ENCODE data around the gene ADNP.
A peak's percentile ranks its signal among the peaks of the same experiment; 100 is the strongest.

The ADNP gene

GRCh38 chr20:50876816-50877215 lies 54.4 kb downstream of the ADNP start:
- 90% methylated on average over 7 of the region's 7 CpGs for WGBS
- Histone ChIP-seq H2BK15ac (ENCODE audit: low read depth, poor library complexity, severe bottlenecking) (no peak overlapping the region), H3K4me1 (ENCODE audit: control insufficient read depth, insufficient read depth, low read depth, low read length) (no peaks in the 10 kb centered on the region), H2AFZ (ENCODE audit: low read depth, low read length) (no peak overlapping the region), H3K23ac (ENCODE audit: low read length in 2 of 2) (no peak overlapping the region), H3K27me3 (ENCODE audit: control insufficient read depth in 1 of 2, insufficient read depth in 1 of 2, low read length in 2 of 2) (no peaks in the 10 kb centered on the region), H3K79me1 (replicated peaks; ENCODE audit: low read length, poor library complexity, severe bottlenecking) (no peaks in the 10 kb centered on the region), H4K91ac (ENCODE audit: low read length) (no peak overlapping the region), H3K14ac (ENCODE audit: low read length in 2 of 2) (no peak overlapping the region), H3K36me3 (ENCODE audit: control insufficient read depth in 1 of 2, insufficient read depth in 2 of 2, low read depth in 1 of 2, low read length in 2 of 2) (peaks cover 7 to 23% of the 10 kb centered on the region in 2 experiments), H3K9me3 (ENCODE audit: control insufficient read depth, low read length) (no peaks in the 10 kb centered on the region), H4K8ac (ENCODE audit: low read length) (no peak overlapping the region), H2AK5ac (ENCODE audit: low read length, severe bottlenecking) (no peak overlapping the region), H3K9ac (ENCODE audit: low read length) (no peak overlapping the region), H3K4me2 (ENCODE audit: low read length, poor library complexity, severe bottlenecking) (no peak overlapping the region), H3K27ac (ENCODE audit: low read length, poor library complexity, severe bottlenecking) (no peak overlapping the region), H3K4me3 (ENCODE audit: insufficient read depth in 1 of 2, low read depth in 1 of 2, low read length in 2 of 2) (no peak overlapping the region), H3K18ac (ENCODE audit: low read depth in 1 of 2, low read length in 2 of 2) (no peak overlapping the region), H2BK5ac (ENCODE audit: low read depth, low read length, poor library complexity, severe bottlenecking) (no peak overlapping the region), H3K4ac (ENCODE audit: low read depth in 1 of 2, low read length in 2 of 2) (no peak overlapping the region), H2BK12ac (ENCODE audit: low read length in 2 of 2) (no peak overlapping the region), H2BK120ac (ENCODE audit: low read depth, low read length) (no peak overlapping the region)
- DNase-seq, result no peak

- no peak overlapping the region for H3K14ac ChIP-seq (ENCODE audit: low read length in 2 of 2)
- H3K36me3 ChIP-seq (ENCODE audit: control insufficient read depth in 1 of 2, insufficient read depth in 2 of 2, low read depth in 1 of 2, low read length in 2 of 2), result peaks cover 7 to 23% of the 10 kb centered on the region in 2 experiments
- H2BK120ac ChIP-seq (ENCODE audit: low read depth, low read length), result no peak overlapping the region
- H3K4me1 ChIP-seq (ENCODE audit: control insufficient read depth, insufficient read depth, low read depth, low read length), result peaks cover 5% of the 10 kb centered on the region
- no peak overlapping the region for H2BK5ac ChIP-seq (ENCODE audit: low read depth, low read length, poor library complexity, severe bottlenecking)
- no peaks in the 10 kb centered on the region for H3K79me1 ChIP-seq (replicated peaks; ENCODE audit: low read length, poor library complexity, severe bottlenecking)
- H3K27ac ChIP-seq (ENCODE audit: low read length, poor library complexity, severe bottlenecking), result no peak overlapping the region
- H2AFZ ChIP-seq (ENCODE audit: low read depth, low read length), result no peak overlapping the region
- H2BK12ac ChIP-seq (ENCODE audit: low read length in 2 of 2), result no peak overlapping the region
- no peak overlapping the region for H3K4me2 ChIP-seq (ENCODE audit: low read length, poor library complexity, severe bottlenecking)
- H3K23ac ChIP-seq (ENCODE audit: low read length in 2 of 2), result no peak overlapping the region
- no peak overlapping the region for H3K9ac ChIP-seq (ENCODE audit: low read length)
- 98% methylated on average over 18 of the region's 19 CpGs for WGBS
- DNase-seq, result no peak
- H3K27me3 ChIP-seq (ENCODE audit: control insufficient read depth in 1 of 2, insufficient read depth in 1 of 2, low read length in 2 of 2), result no peaks in the 10 kb centered on the region
- H4K91ac ChIP-seq (ENCODE audit: low read length), result no peak overlapping the region
- no peak overlapping the region for H2BK15ac ChIP-seq (ENCODE audit: low read depth, poor library complexity, severe bottlenecking)
- H3K4me3 ChIP-seq (ENCODE audit: insufficient read depth in 1 of 2, low read depth in 1 of 2, low read length in 2 of 2), result no peak overlapping the region
- H3K4ac ChIP-seq (ENCODE audit: low read depth in 1 of 2, low read length in 2 of 2), result no peak overlapping the region
- H4K8ac ChIP-seq (ENCODE audit: low read length), result no peak overlapping the region
- no peak overlapping the region for H2AK5ac ChIP-seq (ENCODE audit: low read length, severe bottlenecking)
- H3K9me3 ChIP-seq (ENCODE audit: control insufficient read depth, low read length), result no peaks in the 10 kb centered on the region
- no peak overlapping the region for H3K18ac ChIP-seq (ENCODE audit: low read depth in 1 of 2, low read length in 2 of 2)
These were observed 55.1 kb downstream of the ADNP start for GRCh38 chr20:50876063-50876685.

GRCh38 chr20:50874758-50875665 lies 56.2 kb downstream of the ADNP start:
- Histone ChIP-seq H2BK12ac (ENCODE audit: low read length in 2 of 2) (no peak overlapping the region), H3K79me1 (replicated peaks; ENCODE audit: low read length, poor library complexity, severe bottlenecking) (no peaks in the 10 kb centered on the region)

GRCh38 chr20:50874111-50874757 lies 57.0 kb downstream of the ADNP start:
- peak overlapping the region in 1 of 2 experiments; percentile 19 for H3K14ac ChIP-seq (ENCODE audit: low read length in 2 of 2)
- H3K23ac ChIP-seq (ENCODE audit: low read length in 2 of 2), result no peak overlapping the region
- no peak overlapping the region for H2BK5ac ChIP-seq (ENCODE audit: low read depth, low read length, poor library complexity, severe bottlenecking)
- H2AFZ ChIP-seq (ENCODE audit: low read depth, low read length), result no peak overlapping the region
- no peak overlapping the region for H3K27ac ChIP-seq (ENCODE audit: low read length, poor library complexity, severe bottlenecking)
- H3K18ac ChIP-seq (ENCODE audit: low read depth in 1 of 2, low read length in 2 of 2), result no peak overlapping the region
- H3K36me3 ChIP-seq (ENCODE audit: control insufficient read depth in 1 of 2, insufficient read depth in 2 of 2, low read depth in 1 of 2, low read length in 2 of 2), result peaks cover 7 to 19% of the 10 kb centered on the region in 2 experiments
- no peaks in the 10 kb centered on the region for H3K9me3 ChIP-seq (ENCODE audit: control insufficient read depth, low read length)
- H2BK12ac ChIP-seq (ENCODE audit: low read length in 2 of 2), result no peak overlapping the region
- H2BK15ac ChIP-seq (ENCODE audit: low read depth, poor library complexity, severe bottlenecking), result no peak overlapping the region
- no peak overlapping the region for H3K4me3 ChIP-seq (ENCODE audit: insufficient read depth in 1 of 2, low read depth in 1 of 2, low read length in 2 of 2)
- peaks cover 18% of the 10 kb centered on the region for H3K4me1 ChIP-seq (ENCODE audit: control insufficient read depth, insufficient read depth, low read depth, low read length)
- no peak overlapping the region for H4K8ac ChIP-seq (ENCODE audit: low read length)
- H2AK5ac ChIP-seq (ENCODE audit: low read length, severe bottlenecking), result no peak overlapping the region
- no peaks in the 10 kb centered on the region for H3K27me3 ChIP-seq (ENCODE audit: control insufficient read depth in 1 of 2, insufficient read depth in 1 of 2, low read length in 2 of 2)
- H3K4me2 ChIP-seq (ENCODE audit: low read length, poor library complexity, severe bottlenecking), result no peak overlapping the region
- no peak overlapping the region for H2BK120ac ChIP-seq (ENCODE audit: low read depth, low read length)
- no peak for DNase-seq
- 91% methylated on average over 10 of the region's 10 CpGs for WGBS
- no peak overlapping the region for H3K9ac ChIP-seq (ENCODE audit: low read length)
- H3K4ac ChIP-seq (ENCODE audit: low read depth in 1 of 2, low read length in 2 of 2), result no peak overlapping the region
- H4K91ac ChIP-seq (ENCODE audit: low read length), result no peak overlapping the region
- H3K79me1 ChIP-seq (replicated peaks; ENCODE audit: low read length, poor library complexity, severe bottlenecking), result peaks cover 2% of the 10 kb centered on the region

More at GRCh38 chr20:50874758-50875665, 56.2 kb downstream of the ADNP start:
- H3K4ac ChIP-seq (ENCODE audit: low read depth in 1 of 2, low read length in 2 of 2), result no peak overlapping the region
- no peak overlapping the region for H2BK120ac ChIP-seq (ENCODE audit: low read depth, low read length)
- H3K36me3 ChIP-seq (ENCODE audit: control insufficient read depth in 1 of 2, insufficient read depth in 2 of 2, low read depth in 1 of 2, low read length in 2 of 2), result peaks cover 7 to 23% of the 10 kb centered on the region in 2 experiments
- H2AK5ac ChIP-seq (ENCODE audit: low read length, severe bottlenecking), result no peak overlapping the region
- H3K4me2 ChIP-seq (ENCODE audit: low read length, poor library complexity, severe bottlenecking), result no peak overlapping the region
- no peak overlapping the region for H3K4me3 ChIP-seq (ENCODE audit: insufficient read depth in 1 of 2, low read depth in 1 of 2, low read length in 2 of 2)
- H3K18ac ChIP-seq (ENCODE audit: low read depth in 1 of 2, low read length in 2 of 2), result no peak overlapping the region
- H3K23ac ChIP-seq (ENCODE audit: low read length in 2 of 2), result no peak overlapping the region
- H3K9ac ChIP-seq (ENCODE audit: low read length), result no peak overlapping the region
- H3K9me3 ChIP-seq (ENCODE audit: control insufficient read depth, low read length), result no peaks in the 10 kb centered on the region
- no peak overlapping the region for H2AFZ ChIP-seq (ENCODE audit: low read depth, low read length)
- no peak overlapping the region for H3K14ac ChIP-seq (ENCODE audit: low read length in 2 of 2)
- peaks cover 16% of the 10 kb centered on the region for H3K4me1 ChIP-seq (ENCODE audit: control insufficient read depth, insufficient read depth, low read depth, low read length)
- H4K8ac ChIP-seq (ENCODE audit: low read length), result no peak overlapping the region
- no peak overlapping the region for H2BK15ac ChIP-seq (ENCODE audit: low read depth, poor library complexity, severe bottlenecking)
- no peak overlapping the region for H4K91ac ChIP-seq (ENCODE audit: low read length)
- H3K27me3 ChIP-seq (ENCODE audit: control insufficient read depth in 1 of 2, insufficient read depth in 1 of 2, low read length in 2 of 2), result no peaks in the 10 kb centered on the region
- DNase-seq, result no peak
- WGBS, result 91% methylated on average over 18 of the region's 28 CpGs
- H3K27ac ChIP-seq (ENCODE audit: low read length, poor library complexity, severe bottlenecking), result no peak overlapping the region
- no peak overlapping the region for H2BK5ac ChIP-seq (ENCODE audit: low read depth, low read length, poor library complexity, severe bottlenecking)

All from mesenchymal stem cell (in vitro differentiated cells and primary cell).